K562 (cell line): ENCODE data around the gene PDE8A. TPM values are rescaled to one million over a fixed set of nuclear protein-coding genes. Genes with fewer than 3 reads are reported as not detected.
A peak's percentile ranks its signal among the peaks of the same experiment; 100 is the strongest.

Experiments used
- ATAC-seq: fragments of 200-7000 bp; cut with Tn5 transposase; 3 replicates; pipeline ENCODE4 v1.9.1; 2020; ENCODE audit warnings: moderate library complexity
- BruUV-seq: library from RNA; stranded (reverse); fragments of 400-500 nt; replicated peaks from 2 replicates; lab custom pipeline; 2021; lab: Mats Ljungman, UMichigan
- CTCF ChIA-PET: fragments of 300-600 bp; formaldehyde crosslinking; extraction: SDS; loops from one replicate; lab custom pipeline; 2021; ENCODE audit warnings: low intra/inter-chr PET ratio; lab: Yijun Ruan, JAX
- POLR2A ChIA-PET: fragments of 300-600, 350-650 bp; sonication (Branson Sonifier 250); formaldehyde crosslinking; extraction: SDS; loops from one replicate; lab custom pipeline; 2021; ENCODE audit warnings: antibody characterized with exemption, inconsistent platforms; lab: Yijun Ruan, JAX
- DNase-seq, 4 experiments: peaks; one replicate each; pipeline versions ENCODE4 v3.0.0 to v3.0.0-alpha.2; 2011 to 2018; ENCODE audit warnings: low spot score in 3 of 4, mixed read lengths in 3 of 4; ENCODE audit errors: extremely low read depth in 1 of 4
- FAIRE-seq: peaks from 2 replicates; lab custom pipeline; 2011; peaks lifted over from hg19 to GRCh38; lab: Jason Lieb, UNC
- H2AFZ ChIP-seq: 2 replicates; pipeline ENCODE4 v1.6.0; 2011; ENCODE audit warnings: low read depth, low read length, control low read depth, inconsistent platforms
- H3K27ac ChIP-seq: fragments of 200-600 bp; 3 replicates; pipeline ENCODE4 v1.8.0; 2011; ENCODE audit warnings: low read depth, mild to moderate bottlenecking, control low read depth, inconsistent platforms, low read length, moderate library complexity, mixed read lengths; ENCODE audit errors: extremely low read depth
- H3K27me3 ChIP-seq, 2 experiments: fragments of 300-600 bp in 1 of 2; 2 replicates in 1 of 2; 3 replicates in 1 of 2; pipeline versions ENCODE4 v1.6.0 to v1.8.0; 2011; ENCODE audit warnings: inconsistent platforms in 2 of 2, low read length in 2 of 2, mild to moderate bottlenecking in 1 of 2, mixed read lengths in 1 of 2, moderate library complexity in 1 of 2; ENCODE audit not compliant: control insufficient read depth in 2 of 2, insufficient read depth in 2 of 2
- H3K36me3 ChIP-seq: fragments of 300-600 bp; 3 replicates; pipeline ENCODE4 v1.8.0; 2011; ENCODE audit warnings: mild to moderate bottlenecking, low read length, inconsistent platforms; ENCODE audit not compliant: control insufficient read depth, insufficient read depth
- H3K4me1 ChIP-seq, 2 experiments: fragments of 200-600 bp in 1 of 2; replicated peaks in 1 of 2; 2 replicates in 1 of 2; 3 replicates in 1 of 2; pipeline versions ENCODE4 v1.5.1 to v1.8.0; 2011; ENCODE audit warnings: inconsistent platforms in 2 of 2, low read length in 2 of 2, mild to moderate bottlenecking in 1 of 2, mixed read lengths in 1 of 2, moderate library complexity in 1 of 2; ENCODE audit not compliant: control insufficient read depth in 2 of 2, insufficient read depth in 2 of 2
- H3K4me2 ChIP-seq: 2 replicates; pipeline ENCODE4 v1.6.1; 2011; ENCODE audit warnings: low read length, control low read depth, inconsistent platforms, mixed read lengths; ENCODE audit not compliant: insufficient read depth
- H3K4me3 ChIP-seq: fragments of 200-600 bp; sonication (generic), shearing (Covaris generic); 2 replicates; pipeline ENCODE4 v1.5.1; 2016; ENCODE audit warnings: control low read depth, inconsistent platforms
- H3K79me2 ChIP-seq: fragments of 200-600 bp; 3 replicates; pipeline ENCODE4 v1.8.0; 2011; ENCODE audit warnings: low read length, inconsistent platforms; ENCODE audit not compliant: control insufficient read depth, insufficient read depth
- H3K9ac ChIP-seq, 2 experiments: 2 replicates each; pipeline versions ENCODE4 v1.6.0 to v1.6.1; 2011; ENCODE audit warnings: low read depth in 2 of 2, low read length in 2 of 2, control low read depth in 1 of 2, inconsistent platforms in 1 of 2, mild to moderate bottlenecking in 1 of 2, mixed read lengths in 1 of 2; ENCODE audit not compliant: insufficient read depth in 1 of 2
- H3K9me1 ChIP-seq: one replicate; pipeline ENCODE4 v1.6.0; 2011; ENCODE audit warnings: inconsistent platforms, mild to moderate bottlenecking, low read length, moderate library complexity; ENCODE audit not compliant: control insufficient read depth, insufficient read depth
- H3K9me3 ChIP-seq: replicated peaks from 2 replicates; pipeline ENCODE4 v1.5.1; 2011; ENCODE audit warnings: low read depth, low read length, inconsistent platforms; ENCODE audit not compliant: control insufficient read depth, insufficient read depth
- H4K20me1 ChIP-seq: replicated peaks from 2 replicates; pipeline ENCODE4 v1.6.1; 2011; ENCODE audit warnings: low read length, inconsistent platforms, mixed read lengths; ENCODE audit not compliant: control insufficient read depth, insufficient read depth
- C11orf30 ChIP-seq: fragments of 450-650 bp; IDR thresholded peaks from 2 replicates; pipeline ENCODE4 v1.6.1; 2016; ENCODE audit warnings: low read depth, mild to moderate bottlenecking
- CC2D1A ChIP-seq: fragments of 450-650 bp; IDR thresholded peaks from 2 replicates; pipeline ENCODE4 v1.6.1; 2017; ENCODE audit warnings: mild to moderate bottlenecking
- CXXC5 ChIP-seq: fragments of 250-450 bp; sonication (Bioruptor Pico); IDR thresholded peaks from 2 replicates; pipeline ENCODE4 v1.8.0; 2022; ENCODE audit warnings: inconsistent platforms, mild to moderate bottlenecking, moderate library complexity
- KLF13 ChIP-seq: fragments of 450-650 bp; IDR thresholded peaks from 2 replicates; pipeline ENCODE4 v1.6.1; 2016; ENCODE audit warnings: missing genetic modification characterization, low read depth, mild to moderate bottlenecking, missing compliant biosample characterization, moderate library complexity, borderline replicate concordance
- MCM5 ChIP-seq: fragments of 450-650 bp; IDR thresholded peaks from 2 replicates; pipeline ENCODE4 v1.6.1; 2016; ENCODE audit warnings: low read depth
- MEF2A ChIP-seq: IDR thresholded peaks from 2 replicates; pipeline ENCODE4 v1.6.1; 2011; ENCODE audit warnings: low read depth, mild to moderate bottlenecking, low read length, moderate library complexity; ENCODE audit not compliant: control insufficient read depth
- NFE2 ChIP-seq: IDR thresholded peaks from 2 replicates; pipeline ENCODE4 v1.6.1; 2014; ENCODE audit warnings: antibody characterized with exemption, low read depth
- PCBP1 ChIP-seq: fragments of 200-400 bp; formaldehyde crosslinking; IDR thresholded peaks from 2 replicates; pipeline ENCODE4 v1.6.1; 2018; ENCODE audit warnings: mild to moderate bottlenecking, low read depth, low read length; ENCODE audit not compliant: poor library complexity, severe bottlenecking
- SMARCE1 ChIP-seq: fragments of 450-650 bp; IDR thresholded peaks from 2 replicates; pipeline ENCODE4 v1.7.1; 2016; ENCODE audit warnings: mild to moderate bottlenecking
- SREBF2 ChIP-seq: sonication (generic); formaldehyde crosslinking; IDR thresholded peaks from 2 replicates; pipeline ENCODE4 v1.4.0; 2020; ENCODE audit warnings: mild to moderate bottlenecking, missing genetic modification reagents
- ZNF212 ChIP-seq: fragments of 450-650 bp; formaldehyde crosslinking; IDR thresholded peaks from 2 replicates; pipeline ENCODE4 v1.4.0; 2020; ENCODE audit warnings: mild to moderate bottlenecking
- WGBS: fragments of 100-300 bp; shearing (Covaris generic); methylation state at CpG from one replicate; pipeline ENCODE4 v1.1.6; 2016; ENCODE audit warnings: low coverage, mixed read lengths; ENCODE audit not compliant: insufficient coverage; ENCODE audit errors: missing lambda C conversion rate; 5-methylcytosine and 5-hydroxymethylcytosine counted together
- in situ Hi-C: fragments of 300-500 bp; cut with MboI; formaldehyde crosslinking; loops from 4 replicates; pipeline ENCODE4 v1.15.0; 2018; ENCODE audit warnings: inconsistent platforms, mixed read lengths
- intact Hi-C: fragments of 100-400 bp; cut with micrococcal nuclease; formaldehyde crosslinking; loops from 2 replicates; pipeline ENCODE4 v1.14.2; 2022
- polyA plus RNA-seq, 8 experiments: library from polyadenylated mRNA; depleted of rRNA in 4 of 8; stranded (reverse) in 5 of 8; unstranded in 3 of 8; fragments of >200 nt; fragmentation: Nextera tagmentation in 2 of 8; fragmentation: Illumina TruSeq in 1 of 8; extraction: Ambion mirVana in 2 of 8; extraction: Trizol in 1 of 8; gene quantifications; 2 replicates each; pipeline versions ENCODE4 v1.2.1 to v1.2.3, GENCODE V29; 2011 to 2014; ENCODE audit warnings: inconsistent platforms in 1 of 8, missing spikeins in 1 of 8
- total RNA-seq, 7 experiments: library from RNA; depleted of rRNA in 6 of 7; stranded (reverse); fragments of >200 nt in 6 of 7; fragmentation: Illumina TruSeq in 2 of 7; extraction: Trizol in 2 of 7; gene quantifications; 2 replicates each; pipeline versions ENCODE4 v1.2.1 to v1.2.3, GENCODE V29; 2011 to 2021; ENCODE audit warnings: low replicate concordance in 1 of 7
- TF ChIP-seq, protein P1 (sequence below): fragments of 450-650 bp; formaldehyde crosslinking; IDR thresholded peaks from 2 replicates; pipeline ENCODE4 v1.4.0; 2020; ENCODE audit warnings: mild to moderate bottlenecking
- TF ChIP-seq, protein P2 (sequence below): fragments of 450-650 bp; IDR thresholded peaks from 2 replicates; pipeline ENCODE4 v1.6.1; 2017; ENCODE audit warnings: mild to moderate bottlenecking, moderate library complexity
- TF ChIP-seq, protein P3 (sequence below): sonication (generic); formaldehyde crosslinking; IDR thresholded peaks from 2 replicates; pipeline ENCODE4 v1.8.0; 2022; ENCODE audit warnings: missing genetic modification reagents, mild to moderate bottlenecking, moderate library complexity, borderline replicate concordance
- TF ChIP-seq, protein P4 (sequence below): sonication (generic); formaldehyde crosslinking; IDR thresholded peaks from 2 replicates; pipeline ENCODE4 v1.8.1; 2023; ENCODE audit warnings: mild to moderate bottlenecking, missing genetic modification reagents

PDE8A gene
- total and polyA plus RNA-seq, 9 of the 15 experiments (the other 6 are each of a cell fraction or from before 2014, with no cell fraction given) = 5.9 to 40.3 (median 19.8) TPM

DNA sequence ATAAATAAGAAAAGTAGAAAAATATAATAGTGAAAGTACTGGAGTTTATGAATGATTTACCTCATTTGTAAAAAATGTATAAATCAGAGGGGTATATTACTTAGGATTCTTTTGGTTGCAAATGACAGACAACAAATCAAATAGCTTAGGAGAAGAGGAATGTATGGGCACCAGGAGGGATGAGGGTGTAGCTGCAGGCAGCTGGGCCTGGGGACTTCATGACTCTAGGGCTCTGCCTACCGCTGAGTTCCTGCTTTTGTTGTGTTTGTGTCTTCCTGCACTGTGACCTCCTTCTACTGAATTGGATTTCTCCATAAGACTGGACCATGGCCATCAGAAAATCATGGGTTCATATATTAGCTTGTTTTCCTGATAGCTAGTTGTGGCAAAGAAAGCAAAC lies 27.9 kb upstream of the PDE8A start (continued):
- TF ChIP-seq, protein P1, sequence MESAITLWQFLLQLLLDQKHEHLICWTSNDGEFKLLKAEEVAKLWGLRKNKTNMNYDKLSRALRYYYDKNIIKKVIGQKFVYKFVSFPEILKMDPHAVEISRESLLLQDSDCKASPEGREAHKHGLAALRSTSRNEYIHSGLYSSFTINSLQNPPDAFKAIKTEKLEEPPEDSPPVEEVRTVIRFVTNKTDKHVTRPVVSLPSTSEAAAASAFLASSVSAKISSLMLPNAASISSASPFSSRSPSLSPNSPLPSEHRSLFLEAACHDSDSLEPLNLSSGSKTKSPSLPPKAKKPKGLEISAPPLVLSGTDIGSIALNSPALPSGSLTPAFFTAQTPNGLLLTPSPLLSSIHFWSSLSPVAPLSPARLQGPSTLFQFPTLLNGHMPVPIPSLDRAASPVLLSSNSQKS (CRISPR knock-in tag) = no peak
- TF ChIP-seq PCBP1 (no peak), MEF2A (no peak), CXXC5 (CRISPR knock-in tag) (no peak), NFE2 (no peak), SREBF2 (CRISPR knock-in tag) (no peak)
- TF ChIP-seq, protein P2, sequence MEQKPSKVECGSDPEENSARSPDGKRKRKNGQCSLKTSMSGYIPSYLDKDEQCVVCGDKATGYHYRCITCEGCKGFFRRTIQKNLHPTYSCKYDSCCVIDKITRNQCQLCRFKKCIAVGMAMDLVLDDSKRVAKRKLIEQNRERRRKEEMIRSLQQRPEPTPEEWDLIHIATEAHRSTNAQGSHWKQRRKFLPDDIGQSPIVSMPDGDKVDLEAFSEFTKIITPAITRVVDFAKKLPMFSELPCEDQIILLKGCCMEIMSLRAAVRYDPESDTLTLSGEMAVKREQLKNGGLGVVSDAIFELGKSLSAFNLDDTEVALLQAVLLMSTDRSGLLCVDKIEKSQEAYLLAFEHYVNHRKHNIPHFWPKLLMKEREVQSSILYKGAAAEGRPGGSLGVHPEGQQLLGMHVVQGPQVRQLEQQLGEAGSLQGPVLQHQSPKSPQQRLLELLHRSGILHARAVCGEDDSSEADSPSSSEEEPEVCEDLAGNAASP = no peak

DNA sequence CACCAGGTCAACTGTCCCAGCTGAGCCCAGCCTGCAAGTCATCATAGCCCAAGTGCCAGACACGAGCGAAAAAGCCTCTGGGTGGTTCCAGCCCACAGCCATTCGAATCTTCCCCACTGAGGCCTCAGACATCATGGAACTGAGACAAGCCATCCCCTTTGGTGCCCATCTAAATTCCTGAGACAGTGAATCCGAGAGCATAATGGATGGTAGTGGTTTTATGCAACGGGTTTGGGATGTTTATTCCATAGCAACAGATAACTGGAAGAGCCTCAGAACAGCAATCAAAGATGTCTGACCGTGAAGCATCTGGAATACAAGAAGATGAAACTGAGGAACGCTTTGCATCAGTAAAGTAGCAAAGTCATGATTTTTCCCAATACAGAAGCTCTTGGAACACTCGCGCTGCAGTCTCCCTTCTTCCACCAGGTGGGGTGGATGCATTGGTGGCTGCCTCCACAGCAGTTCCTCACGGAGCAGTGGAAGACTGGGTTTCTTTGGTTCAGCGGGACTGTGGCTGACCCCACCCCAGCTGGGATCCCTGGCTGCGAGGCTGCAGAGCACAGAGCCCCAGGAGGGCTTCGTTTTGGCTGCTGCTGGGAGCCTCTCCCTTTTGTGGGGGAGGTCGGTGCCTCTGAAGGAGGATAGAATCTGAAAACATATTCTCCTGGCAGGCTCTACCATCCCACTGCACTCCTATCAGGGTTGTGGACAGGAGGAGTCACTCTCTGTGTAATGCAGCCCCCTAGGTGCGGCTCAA lies 26.4 kb upstream of the PDE8A start:
- peak; percentile 82 for ATAC-seq
- Histone ChIP-seq H3K79me2 (no peaks in the 10 kb centered on the region), H3K4me2 (peak overlapping the region; percentile 55), H3K27ac (peak overlapping the region; percentile 25; the same call in 1 of the 3 replicates), H3K9me1 (no peaks in the 10 kb centered on the region), H3K4me3 (no peak overlapping the region), H3K9ac (peak overlapping the region; percentile 26 to 86; a peak in 3 of 4 replicates), H3K9me3 (no peaks in the 10 kb centered on the region), H3K4me1 (peaks cover 44 to 56% of the 10 kb centered on the region in 2 experiments), H3K36me3 (no peaks in the 10 kb centered on the region), H3K27me3 (no peaks in the 10 kb centered on the region), H4K20me1 (no peaks in the 10 kb centered on the region), H2AFZ (peak overlapping the region; percentile 87)
- POLR2A ChIA-PET = interaction anchor here (0.6 to 1.0 kb wide), 6 partner anchors 55 to 361 kb away, joined by 3 read pairs; no protein-coding TSS in a partner anchor
- in situ Hi-C loops = no loop called here
- peak; percentile 65 to 87 (median 72) for DNase-seq
- 11% methylated on average over 15 of the region's 15 CpGs for WGBS
- FAIRE-seq = peak; percentile 91
- intact Hi-C loops = loop anchor here (1.0 to 2.0 kb wide), 4 partner anchors 26 to 89 kb away; partner anchors contain the start of gene PDE8A
- CTCF ChIA-PET = interaction anchor here (0.6 to 0.9 kb wide), 3 partner anchors 47 to 89 kb away, joined by 3 to 5 read pairs (median 4); no protein-coding TSS in a partner anchor
- no TSS peak for BruUV-seq
- TF ChIP-seq CC2D1A (peak; percentile 74), ZNF212 (CRISPR knock-in tag) (no peak), KLF13 (tag) (no peak), CXXC5 (CRISPR knock-in tag) (0 out of 2 replicates have a peak, but pooled peaks have one; percentile 30), MCM5 (no peak), SMARCE1 (no peak), C11orf30 (peak; percentile 89)
- TF ChIP-seq, protein P3, sequence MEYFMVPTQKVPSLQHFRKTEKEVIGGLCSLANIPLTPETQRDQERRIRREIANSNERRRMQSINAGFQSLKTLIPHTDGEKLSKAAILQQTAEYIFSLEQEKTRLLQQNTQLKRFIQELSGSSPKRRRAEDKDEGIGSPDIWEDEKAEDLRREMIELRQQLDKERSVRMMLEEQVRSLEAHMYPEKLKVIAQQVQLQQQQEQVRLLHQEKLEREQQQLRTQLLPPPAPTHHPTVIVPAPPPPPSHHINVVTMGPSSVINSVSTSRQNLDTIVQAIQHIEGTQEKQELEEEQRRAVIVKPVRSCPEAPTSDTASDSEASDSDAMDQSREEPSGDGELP (CRISPR knock-in tag) = 0 out of 2 replicates have a peak, but pooled peaks have one; percentile 56
- TF ChIP-seq, protein P4, sequence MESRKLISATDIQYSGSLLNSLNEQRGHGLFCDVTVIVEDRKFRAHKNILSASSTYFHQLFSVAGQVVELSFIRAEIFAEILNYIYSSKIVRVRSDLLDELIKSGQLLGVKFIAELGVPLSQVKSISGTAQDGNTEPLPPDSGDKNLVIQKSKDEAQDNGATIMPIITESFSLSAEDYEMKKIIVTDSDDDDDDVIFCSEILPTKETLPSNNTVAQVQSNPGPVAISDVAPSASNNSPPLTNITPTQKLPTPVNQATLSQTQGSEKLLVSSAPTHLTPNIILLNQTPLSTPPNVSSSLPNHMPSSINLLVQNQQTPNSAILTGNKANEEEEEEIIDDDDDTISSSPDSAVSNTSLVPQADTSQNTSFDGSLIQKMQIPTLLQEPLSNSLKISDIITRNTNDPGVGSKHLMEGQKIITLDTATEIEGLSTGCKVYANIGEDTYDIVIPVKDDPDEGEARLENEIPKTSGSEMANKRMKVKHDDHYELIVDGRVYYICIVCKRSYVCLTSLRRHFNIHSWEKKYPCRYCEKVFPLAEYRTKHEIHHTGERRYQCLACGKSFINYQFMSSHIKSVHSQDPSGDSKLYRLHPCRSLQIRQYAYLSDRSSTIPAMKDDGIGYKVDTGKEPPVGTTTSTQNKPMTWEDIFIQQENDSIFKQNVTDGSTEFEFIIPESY (CRISPR knock-in tag) = no peak
